HG03469 (cell line): ENCODE measurements around the gene PTH2R.
"Not testable (repeated sequence)": the region's sequence is repeated elsewhere in the genome, so short reads cannot be mapped to it uniquely, and the experiment has no call there.

ENCODE experiments used
- ATAC-seq: cut with Tn5 transposase; IDR thresholded peaks from one replicate; pipeline ENCODE4 v1.9.1; 2021; ENCODE audit warnings: mild to moderate bottlenecking, moderate library complexity, moderate number of reproducible peaks; ENCODE audit not compliant: unreplicated experiment

The PTH2R gene

DNA sequence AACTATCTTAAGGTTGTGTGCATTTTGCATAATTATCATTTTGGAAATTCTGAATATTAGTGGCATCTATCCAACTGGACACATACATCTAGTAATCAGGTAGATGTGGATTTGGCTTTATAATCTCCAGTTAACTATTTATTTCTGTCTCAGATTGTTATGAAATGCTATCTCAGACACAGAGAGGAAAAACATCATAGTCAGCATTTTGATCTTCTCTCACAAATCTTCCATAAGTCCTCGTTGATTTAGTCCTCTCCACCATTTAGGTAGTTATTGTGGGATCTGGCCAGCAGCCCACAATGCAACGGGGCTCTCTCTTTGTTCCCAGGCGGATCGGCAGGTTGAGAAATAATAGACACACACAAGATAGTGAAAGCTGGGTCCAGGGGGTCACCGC lies 75.4 kb downstream of the PTH2R start:
- not testable (repeated sequence) for ATAC-seq

DNA sequence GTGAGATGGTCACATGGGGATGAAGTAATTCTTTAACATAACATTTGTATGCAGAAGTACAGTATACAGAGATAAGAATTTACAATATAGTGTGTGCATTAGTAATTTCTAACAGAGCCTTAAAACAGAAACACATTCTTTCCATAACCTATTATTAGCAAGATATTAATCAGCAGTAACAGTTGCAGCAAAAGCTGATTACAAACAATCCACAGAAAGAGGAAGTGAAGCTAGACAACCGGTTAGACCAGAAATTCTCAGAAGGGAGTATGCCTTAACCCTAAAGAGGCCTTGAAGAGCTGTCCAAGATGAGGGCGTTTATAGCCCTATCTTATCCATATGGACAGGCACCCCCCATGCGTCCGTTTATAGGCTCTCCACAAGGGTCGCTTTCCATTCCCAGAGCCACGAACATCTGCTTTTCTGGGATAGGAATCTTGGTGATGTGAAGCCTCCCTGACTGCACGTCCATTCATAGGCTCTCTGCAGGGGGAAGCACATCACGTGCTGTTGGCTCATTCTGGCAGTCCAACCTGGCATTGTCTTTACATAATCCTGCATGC lies 75.9 kb downstream of the PTH2R start:
- ATAC-seq: not testable (repeated sequence)

DNA sequence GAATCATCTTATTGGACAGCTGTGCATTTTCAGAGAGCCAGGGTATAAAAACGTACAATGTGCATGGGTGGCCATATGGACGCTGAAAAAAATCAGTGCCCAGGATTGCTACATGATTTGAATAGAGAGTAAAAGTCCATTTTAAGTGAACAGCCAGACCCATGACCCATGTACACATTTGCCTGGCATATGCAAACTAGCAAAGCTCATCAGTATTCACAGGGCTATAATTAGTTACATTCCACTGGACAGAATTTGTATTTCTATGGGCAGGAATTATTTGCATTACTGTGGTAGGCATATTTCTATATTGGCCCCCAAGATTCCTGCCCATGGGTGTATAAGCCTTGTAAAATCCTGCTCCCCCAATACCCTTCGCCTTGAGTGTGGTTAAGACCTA lies 78.8 kb downstream of the PTH2R start:
- ATAC-seq: no peak

DNA sequence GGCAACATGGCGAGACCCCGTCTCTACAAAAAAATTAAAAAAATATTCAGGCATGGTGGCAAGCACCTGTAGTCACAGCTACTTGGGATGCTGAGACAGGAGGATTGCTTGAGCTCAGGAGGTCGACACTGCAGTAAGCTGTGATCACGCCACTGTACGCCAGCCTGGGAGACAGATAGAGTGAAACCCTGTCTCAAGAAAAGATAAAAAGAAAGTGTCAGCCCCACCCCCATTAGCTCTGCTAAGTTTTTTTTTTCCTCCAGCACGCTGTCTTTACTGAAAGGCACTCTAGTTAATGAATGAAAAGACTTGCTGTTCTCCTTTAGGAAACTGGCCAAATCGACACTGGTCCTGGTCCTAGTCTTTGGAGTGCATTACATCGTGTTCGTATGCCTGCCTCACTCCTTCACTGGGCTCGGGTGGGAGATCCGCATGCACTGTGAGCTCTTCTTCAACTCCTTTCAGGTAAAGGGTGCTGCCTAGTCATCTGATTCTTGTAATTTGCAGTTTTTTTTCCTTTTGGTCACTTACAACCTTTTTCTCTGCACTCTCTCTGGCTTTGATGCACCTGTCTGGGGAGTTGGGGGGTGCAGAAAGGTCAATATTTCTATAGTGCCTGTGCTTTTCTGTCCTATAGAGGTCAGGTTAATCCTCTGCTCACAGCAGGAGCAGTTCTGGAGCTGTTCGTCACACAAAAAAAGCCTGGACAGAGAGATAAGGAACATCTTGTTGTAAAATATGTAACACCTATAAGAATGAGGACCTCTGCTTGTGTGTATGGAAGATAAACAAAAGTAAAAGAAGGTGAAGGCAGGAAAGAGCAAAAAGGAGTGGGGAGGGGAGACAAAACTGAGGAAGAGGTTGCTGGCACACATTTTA lies 82.3 kb downstream of the PTH2R start:
- ATAC-seq: no peak

DNA sequence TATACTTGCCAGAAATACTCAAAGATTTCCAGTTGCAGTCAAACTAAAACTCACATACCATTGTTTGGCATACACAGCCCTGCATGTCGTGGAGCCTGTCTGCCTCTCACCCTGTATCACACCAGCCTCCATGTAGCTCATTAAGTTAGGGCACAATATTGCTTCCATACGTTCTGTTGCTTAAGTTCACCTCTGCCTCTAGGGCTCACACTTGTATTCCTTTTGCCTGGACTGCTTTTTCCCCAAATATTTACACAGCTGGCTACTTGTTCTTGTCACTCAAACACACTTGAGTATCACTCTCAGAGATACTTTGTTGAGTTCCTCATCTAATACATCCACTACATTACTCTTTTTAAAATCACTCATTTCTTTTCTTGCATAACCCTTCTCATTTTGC lies 83.1 kb downstream of the PTH2R start:
- ATAC-seq: no peak

DNA sequence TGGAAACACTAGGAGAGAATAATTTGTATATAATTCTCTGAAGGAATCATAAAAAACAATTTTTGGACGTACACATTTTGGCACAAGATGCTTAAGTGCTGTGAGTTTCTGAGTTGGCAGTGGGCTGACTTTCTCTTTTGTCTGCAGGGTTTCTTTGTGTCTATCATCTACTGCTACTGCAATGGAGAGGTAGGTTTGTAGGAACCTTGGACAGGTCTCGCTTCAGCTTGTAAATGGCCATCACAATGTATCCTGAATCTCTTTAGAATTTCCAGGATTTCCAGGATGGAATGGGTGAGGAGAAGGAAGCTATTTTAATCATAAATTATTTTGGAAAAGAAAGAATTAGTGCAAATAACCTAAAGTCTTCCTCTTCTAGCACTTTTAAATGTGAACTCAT lies 83.9 kb downstream of the PTH2R start:
- no peak for ATAC-seq

DNA sequence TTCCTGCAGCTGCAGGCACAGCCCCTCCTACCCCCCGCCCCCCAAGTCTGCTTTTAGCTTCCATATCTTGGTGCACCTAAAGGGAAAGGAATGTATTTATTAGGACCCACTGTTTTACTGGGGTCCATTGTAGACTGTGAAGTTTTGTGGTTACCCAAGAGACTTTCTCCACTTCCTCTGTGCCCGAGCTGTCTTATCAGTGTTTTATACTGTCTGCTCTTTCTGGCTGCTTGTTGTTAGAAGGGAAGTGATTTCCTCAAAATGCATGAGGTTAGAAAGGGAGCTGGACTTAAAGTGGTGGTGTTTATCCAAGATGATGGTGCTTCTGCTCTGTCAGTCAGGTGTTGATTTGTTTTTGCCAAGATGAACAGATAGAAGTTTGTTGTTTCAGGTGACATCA lies 85.0 kb downstream of the PTH2R start:
- ATAC-seq: no peak

DNA sequence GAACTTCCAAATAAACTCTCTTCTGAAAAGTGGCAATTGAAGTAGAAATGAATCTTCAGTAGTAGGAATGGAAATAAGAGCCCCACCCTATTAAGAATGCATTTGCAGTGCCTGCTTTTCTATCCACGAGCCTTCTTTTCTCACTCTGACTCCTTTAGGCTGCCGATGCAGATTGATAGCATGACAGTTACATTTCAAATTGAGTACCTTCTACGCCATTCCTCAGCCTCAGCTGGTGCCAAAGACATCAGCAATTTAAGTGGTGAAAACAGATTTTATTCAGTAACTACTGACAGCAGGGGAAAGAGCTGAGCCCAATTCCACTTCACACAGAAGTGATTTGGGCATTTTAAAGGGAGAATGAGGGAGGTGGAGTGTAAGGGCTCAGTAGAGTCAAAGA lies 85.5 kb downstream of the PTH2R start:
- ATAC-seq: no peak

DNA sequence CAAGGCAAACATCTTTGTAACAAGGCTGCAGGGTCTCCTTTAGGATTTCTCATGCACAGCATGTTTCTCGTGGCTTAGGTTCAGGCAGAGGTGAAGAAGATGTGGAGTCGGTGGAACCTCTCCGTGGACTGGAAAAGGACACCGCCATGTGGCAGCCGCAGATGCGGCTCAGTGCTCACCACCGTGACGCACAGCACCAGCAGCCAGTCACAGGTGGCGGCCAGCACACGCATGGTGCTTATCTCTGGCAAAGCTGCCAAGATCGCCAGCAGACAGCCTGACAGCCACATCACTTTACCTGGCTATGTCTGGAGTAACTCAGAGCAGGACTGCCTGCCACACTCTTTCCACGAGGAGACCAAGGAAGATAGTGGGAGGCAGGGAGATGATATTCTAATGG lies 86.6 kb downstream of the PTH2R start:
- ATAC-seq: no peak

DNA sequence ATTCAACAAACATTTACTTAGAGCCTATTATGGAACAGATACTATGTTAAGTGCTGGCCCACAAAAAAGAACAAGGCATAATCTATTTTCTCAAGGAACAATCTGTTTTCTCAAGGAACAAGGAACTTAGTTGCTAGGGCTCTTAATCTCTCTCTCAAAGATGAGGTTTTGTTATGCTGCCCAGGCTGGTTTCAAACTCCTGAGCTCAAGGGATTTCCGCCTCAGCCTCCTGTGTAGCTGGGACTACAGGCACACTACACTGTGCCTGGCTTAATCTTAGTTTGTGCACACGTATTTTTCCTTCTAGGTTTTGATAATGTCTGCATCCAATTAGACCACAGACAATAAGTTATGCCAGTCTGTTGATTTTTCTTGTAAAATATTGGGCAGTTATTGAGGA lies 89.5 kb downstream of the PTH2R start:
- no peak for ATAC-seq

DNA sequence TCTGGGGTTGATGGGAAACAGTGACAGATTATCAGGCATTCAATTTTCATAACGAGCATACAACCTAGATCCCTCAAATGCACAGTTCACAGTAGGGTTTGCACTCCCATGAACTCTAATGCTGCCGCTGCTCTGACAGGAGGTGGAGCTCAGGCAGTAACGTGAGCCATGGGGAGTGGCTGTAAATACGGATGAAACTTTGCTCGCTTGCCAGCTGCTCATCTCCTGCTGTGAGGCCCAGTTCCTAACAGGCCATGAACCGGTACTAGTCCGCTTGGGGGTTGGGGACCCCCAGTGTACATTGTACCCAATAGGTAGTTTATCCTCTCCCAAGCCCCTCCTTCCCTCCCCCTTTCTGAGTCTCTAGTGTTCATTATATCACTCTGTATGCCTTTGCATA lies 94.6 kb downstream of the PTH2R start:
- no peak for ATAC-seq

DNA sequence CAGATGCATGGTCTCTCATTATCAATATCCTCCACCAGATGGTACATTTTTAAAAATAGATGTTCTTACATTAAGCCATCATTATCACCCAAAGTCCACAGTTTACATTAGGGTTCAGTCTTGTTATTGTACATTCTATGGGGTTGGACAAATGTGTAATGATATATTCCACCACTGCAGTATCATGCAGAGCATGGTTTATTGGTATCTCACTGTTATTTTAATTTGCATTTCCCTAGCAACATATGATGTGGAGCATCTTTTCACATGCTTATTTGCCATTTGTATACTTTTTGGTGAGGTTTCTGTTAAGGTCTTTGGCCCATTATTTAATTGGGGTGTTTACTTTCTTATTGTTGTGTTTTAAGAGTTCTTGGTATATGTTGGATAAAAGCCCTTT lies 95.7 kb downstream of the PTH2R start:
- ATAC-seq: no peak

DNA sequence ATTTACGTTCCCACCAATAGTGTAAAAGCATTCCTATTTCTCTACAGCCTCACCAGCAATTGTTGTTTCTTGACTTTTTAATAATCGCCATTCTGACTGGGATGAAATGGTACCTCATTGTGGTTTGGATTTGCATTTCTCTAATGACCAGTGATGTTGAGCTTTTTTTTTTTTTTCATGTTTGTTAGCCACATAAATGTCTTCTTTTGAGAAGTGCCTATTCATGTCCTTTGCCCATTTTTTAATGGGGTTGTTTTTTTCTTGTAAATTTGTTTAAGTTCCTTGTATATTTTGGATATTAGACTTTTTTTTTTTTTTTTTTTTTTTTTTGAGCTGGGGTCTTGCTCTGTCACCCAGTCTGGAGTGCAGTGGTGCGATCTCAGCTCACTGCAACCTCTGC lies 98.8 kb downstream of the PTH2R start:
- not testable (repeated sequence) for ATAC-seq

DNA sequence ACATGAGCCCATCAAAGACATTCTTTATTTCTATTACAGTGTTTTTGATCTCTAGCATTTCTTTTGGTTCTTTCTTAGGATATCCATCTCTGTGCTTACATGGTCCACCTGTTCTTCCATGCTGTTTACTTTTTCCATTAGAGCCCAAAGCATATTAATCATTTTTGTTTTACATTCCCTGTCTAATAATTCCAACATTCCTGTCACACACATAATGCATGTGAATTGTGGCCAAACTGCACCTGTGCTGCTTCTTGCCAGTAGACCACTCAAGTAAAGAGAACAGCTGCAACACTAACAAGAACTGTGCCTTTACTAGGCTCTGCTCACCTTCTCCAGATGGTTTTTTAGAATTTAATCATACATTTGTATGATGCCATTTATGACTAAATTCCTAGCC lies 103.0 kb downstream of the PTH2R start:
- no peak for ATAC-seq

DNA sequence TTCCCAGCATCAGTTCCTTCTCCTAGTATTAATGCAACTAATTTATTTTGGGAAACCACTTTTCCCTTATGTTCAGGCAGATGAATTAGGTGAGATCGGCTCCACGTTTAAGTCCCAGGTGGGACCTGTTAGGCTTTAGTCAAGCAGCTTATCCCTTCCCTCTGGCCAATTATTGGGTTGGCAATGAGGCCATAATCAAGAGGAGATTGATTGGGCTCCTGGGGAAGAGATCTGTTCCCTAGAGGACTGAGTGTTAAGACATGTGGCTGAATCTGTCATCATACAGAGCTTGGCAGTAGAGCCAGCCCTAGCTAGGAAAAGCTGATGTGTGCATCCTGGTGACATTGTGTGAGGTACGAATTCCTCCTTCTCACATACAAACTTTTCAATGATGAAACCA lies 104.4 kb downstream of the PTH2R start:
- no peak for ATAC-seq

DNA sequence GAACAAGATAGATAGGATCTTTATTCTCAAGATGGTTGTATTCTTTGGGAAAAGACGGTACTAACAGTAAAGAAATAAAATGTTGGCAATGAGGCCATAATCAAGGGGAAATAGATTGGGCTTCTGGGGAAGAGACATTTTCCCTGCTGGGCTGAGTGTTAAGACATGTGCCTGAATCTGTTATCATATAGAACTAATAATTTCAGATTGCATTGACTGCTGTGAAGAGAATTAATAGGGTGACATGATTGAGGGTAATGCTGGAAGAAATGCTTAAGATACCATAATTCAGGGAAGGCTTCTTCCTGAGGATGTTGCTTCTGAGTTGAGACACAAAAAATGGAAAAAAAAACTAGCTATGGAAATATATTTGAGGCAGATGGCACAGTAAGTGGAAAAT lies 105.0 kb downstream of the PTH2R start:
- no peak for ATAC-seq

DNA sequence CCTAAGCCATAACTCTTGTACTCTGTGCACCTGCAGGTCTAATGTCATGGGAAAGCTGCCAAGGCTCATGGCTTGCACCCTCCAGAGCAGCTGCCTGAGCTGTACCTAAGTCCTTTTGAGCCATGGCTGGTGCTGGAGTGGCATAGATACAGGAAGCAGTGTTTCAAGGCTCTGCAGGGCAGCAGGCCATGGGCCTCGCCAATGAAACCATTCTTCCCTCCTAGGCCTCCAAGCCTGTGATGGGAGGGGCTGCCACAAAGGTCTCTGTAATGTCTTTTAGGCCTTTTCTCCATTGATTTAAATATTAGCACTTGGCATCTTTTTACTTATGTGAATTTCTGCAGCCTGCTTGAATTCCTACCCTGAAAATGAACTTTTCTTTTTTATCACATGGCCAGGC lies 108.5 kb downstream of the PTH2R start:
- no peak for ATAC-seq

DNA sequence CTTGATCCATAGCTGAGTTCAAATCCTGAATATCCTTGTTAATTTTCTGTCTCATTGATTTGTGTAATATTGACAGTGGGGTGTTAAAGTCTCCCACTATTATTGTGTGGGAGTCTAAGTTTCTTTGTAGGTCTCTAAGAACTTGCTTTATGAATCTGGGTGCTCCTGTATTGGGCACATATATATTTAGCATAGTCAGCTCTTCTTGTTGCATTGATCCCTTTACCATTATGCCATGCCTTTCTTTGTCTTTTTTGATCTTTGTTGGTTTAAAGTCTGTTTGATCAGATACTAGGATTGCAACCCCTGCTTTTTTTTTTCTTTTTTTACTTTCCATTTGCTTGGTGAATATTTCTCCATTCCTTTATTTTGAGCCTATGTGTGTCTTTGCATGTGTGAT lies 116.5 kb downstream of the PTH2R start:
- not testable (repeated sequence) for ATAC-seq

DNA sequence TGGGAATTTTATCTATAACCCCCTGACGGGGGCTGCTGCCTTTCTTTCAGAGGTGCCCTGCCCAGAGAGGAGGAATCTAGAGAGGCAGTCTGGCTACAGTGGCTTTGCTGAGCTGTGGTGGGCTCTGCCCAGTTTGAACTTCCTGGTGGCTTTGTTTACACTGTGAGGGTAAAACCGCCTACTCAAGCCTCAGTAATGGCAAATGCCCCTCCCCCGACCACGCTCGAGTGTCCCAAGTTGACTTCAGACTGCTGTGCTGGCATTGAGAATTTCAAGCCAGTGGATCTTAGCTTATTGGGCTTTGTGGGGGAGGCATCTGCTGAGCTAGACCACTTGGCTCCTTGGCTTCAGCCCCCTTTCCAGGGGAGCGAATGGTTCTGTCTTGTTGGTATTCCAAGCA lies 118.6 kb downstream of the PTH2R start:
- not testable (repeated sequence) for ATAC-seq

DNA sequence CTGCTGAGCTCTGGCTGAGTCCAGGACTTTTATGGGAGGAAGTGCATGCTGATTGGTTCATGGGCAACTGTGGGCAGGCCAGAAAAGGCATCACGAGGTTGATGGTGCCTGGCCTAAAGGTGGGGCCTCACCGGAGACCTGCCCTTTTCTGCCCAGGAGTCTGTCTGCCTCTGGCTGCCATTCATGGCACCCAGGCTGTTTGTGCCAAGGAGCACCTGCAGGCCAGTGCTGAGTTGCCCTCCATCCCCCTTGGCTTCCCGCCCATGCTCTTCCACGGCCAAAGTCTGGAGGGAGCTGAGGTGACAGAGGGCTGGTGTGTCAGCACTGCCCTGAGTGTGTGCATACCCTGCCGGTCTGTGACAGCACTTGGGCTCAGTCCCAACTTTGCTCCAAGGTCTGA lies 123.2 kb downstream of the PTH2R start:
- no peak for ATAC-seq

DNA sequence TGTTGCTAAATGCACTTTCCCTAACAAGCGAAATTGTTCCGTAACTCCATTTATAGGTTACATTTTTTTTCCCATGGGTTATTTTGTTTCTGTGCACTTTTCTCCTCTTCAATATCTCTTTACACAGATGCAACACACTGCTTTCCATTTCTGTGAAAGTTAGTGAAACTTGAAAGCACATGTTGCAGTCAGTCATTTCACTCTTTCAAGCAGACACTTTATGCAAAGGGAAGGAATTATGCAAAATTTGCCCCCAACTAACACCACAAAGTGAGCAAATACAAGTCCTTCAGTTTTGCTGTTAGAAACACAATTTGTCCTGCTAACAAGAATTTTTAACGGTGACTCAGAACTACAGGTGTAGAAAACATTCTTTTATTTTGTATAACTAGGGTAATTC lies 124.8 kb downstream of the PTH2R start:
- ATAC-seq: peak; percentile 76

DNA sequence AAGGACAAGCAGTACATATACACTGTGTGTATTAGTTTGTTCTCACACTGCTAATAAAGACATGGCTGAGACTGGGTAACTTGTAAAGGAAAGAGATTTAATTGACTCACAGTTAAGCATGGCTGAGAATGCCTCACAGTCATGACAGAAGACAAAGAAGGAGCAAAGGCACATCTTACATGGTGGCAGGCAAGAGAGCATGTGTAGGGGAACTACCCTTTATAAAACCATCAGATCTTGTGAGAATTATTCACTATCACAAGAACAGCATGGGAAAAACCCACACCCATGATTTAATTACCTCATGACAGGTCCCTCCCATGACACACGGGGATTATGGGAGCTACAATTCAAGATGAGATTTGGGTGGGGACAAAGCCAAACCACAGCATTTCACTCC lies 129.0 kb downstream of the PTH2R start:
- not testable (repeated sequence) for ATAC-seq
